HG03139 (cell line): Measurements from ENCODE around the gene KRTAP4-1.
"Not testable (repeated sequence)": the region's sequence is repeated elsewhere in the genome, so short reads cannot be mapped to it uniquely, and the experiment has no call there.

Experiments used
- ATAC-seq: cut with Tn5 transposase; IDR thresholded peaks from one replicate; pipeline ENCODE4 v1.9.1; 2021; ENCODE audit not compliant: unreplicated experiment

Gene KRTAP4-1

DNA sequence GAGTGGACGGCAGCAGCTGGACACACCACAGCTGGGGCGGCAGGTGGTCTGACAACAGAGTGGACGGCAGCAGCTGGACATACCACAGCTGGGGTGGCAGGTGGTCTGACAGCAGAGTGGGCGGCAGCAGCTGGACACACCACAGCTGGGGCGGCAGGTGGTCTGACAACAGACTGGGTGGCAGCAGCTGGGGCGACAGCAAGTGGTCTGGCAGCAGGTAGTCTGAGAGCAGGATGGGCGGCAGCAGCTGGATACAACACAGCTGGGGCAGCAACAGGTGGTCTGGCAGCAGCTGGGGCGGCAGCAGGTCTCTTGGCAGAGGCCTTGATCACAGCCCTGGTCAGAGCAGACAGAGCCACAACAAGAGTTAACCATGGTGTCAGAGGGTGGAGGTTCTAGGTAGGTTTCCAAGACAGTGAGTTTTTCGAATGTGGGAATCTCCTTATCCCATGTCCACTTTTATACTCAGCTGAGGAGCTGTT lies at the start of gene KRTAP4-1:
Gene KRTAP4-1 (minus strand): TSS at position 432 of the 482 bp plus-strand sequence. CDS start 57 bp downstream, at position 375.
- no peak for ATAC-seq

- not testable (repeated sequence) for ATAC-seq
Measured at GRCh38 chr17:41232399-41233105, 47.8 kb upstream of the KRTAP4-1 start, which contains the start of gene KRTAP9-3. Gene KRTAP9-3 (plus strand): TSS chr17:41232449. CDS start chr17:41232502, 53 bp downstream.

DNA sequence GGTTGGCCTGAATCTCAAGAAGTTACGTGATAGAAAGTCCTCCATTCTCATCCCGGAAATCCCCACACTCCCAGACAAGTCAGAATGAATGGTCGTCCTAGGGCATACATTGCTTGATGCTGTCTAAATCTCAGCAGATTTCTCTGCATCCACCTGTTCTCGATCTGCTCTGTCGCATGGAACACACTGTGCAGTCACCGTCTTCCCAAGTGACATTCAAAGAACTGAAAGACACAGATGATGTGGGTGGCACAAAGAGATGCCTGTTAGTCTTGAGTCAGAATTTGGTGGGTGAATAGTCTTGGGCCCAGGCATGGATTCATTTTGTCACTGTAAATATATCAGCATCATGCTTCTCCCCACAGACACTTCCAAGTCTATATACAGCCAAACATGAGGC lies 47.0 kb upstream of the KRTAP4-1 start:
- ATAC-seq: no peak

DNA sequence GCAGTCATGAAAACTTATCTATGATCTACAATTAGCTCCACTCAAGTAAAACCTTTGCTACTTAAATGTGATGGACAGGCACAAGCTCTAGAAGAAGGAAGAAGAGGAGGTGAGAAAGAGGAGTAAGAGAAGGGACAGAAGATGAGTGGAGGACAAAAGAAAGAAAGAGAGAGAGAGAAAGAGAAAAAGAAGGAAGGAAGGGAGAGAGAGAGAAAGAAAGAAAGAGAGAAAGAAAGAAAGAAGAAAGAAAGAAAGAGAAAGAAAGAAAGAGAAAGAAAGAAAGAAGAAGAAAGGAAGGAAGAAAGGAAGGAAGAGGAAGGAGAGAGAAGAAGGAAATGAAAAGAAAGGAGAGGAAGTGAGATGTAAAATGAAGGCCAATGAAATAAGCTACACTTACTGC lies 45.4 kb upstream of the KRTAP4-1 start:
- ATAC-seq: no peak

DNA sequence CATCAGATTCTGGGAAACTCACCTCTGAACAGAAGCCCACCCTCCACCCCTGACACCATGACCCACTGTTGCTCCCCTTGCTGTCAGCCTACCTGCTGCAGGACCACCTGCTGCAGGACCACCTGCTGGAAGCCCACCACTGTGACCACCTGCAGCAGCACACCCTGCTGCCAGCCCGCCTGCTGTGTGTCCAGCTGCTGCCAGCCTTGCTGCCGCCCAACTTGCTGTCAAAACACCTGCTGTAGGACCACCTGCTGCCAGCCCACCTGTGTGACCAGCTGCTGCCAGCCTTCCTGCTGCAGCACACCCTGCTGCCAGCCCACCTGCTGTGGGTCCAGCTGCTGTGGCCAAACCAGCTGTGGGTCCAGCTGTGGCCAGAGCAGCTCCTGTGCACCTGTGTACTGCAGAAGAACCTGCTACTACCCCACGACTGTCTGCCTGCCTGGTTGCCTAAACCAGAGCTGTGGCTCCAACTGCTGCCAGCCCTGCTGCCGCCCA lies 41.9 kb upstream of the KRTAP4-1 start, which contains the start of gene KRTAP9-2:
Gene KRTAP9-2 (plus strand): TSS at position 51 of the 498 bp plus-strand sequence. CDS start 7 bp downstream, at position 58.
- not testable (repeated sequence) for ATAC-seq

DNA sequence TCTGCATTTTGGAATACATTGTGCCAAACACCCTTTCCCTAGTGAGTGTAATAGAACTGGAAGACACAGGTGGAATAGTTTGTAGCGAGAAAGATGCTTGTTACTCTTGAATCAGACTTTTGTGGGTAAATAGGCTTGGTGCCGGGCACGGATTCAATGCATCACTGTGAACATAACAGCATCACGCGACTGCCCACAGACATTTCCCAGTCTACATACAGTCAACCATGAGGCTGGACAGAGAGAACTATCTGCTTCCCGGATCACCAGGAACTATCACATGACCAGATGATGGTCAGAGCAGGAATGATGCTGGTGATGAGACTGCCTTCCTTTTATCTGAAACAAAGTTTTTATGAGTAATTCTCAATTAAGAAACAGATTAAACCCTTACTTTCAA lies 41.3 kb upstream of the KRTAP4-1 start:
- no peak for ATAC-seq

DNA sequence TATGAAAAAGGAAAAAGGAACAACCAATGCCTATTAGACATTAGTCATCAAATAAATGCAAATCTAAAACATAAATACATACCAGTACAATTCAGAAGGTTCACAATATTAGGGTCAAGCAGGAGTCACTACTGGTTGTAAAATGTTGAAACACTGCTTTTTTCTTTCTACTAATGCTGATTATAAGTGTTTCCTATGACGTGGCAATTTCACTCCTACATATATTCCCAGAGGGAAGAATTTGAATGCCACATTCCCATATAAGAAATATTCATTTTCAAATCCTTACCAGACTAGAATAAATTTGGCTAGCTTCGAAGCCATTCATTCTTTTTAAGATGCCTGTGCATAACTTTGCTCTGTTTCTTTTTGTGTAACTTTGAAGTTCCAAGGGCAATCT lies 39.1 kb upstream of the KRTAP4-1 start:
- ATAC-seq: no peak

DNA sequence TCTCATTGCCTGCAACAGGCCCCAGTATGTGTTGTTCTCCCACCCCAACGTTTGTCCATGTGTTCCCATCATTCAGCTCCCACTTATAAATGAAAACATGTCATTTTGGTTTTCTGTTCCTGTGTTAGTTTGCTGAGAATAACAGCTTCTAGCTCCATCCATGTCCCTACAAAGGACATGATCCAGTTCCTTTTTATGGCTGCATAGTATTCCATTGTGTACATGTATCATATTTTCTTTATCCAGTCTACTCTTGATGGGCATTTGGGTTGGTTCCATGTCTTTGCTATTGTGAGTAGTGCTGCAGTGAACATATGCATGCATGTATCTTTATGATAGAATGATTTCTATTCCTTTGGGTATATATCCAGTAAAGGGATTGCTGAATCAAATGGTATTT lies 31.0 kb upstream of the KRTAP4-1 start:
- ATAC-seq: no peak

- no peak for ATAC-seq
Measured at GRCh38 chr17:41212524-41213169, 27.9 kb upstream of the KRTAP4-1 start.

DNA sequence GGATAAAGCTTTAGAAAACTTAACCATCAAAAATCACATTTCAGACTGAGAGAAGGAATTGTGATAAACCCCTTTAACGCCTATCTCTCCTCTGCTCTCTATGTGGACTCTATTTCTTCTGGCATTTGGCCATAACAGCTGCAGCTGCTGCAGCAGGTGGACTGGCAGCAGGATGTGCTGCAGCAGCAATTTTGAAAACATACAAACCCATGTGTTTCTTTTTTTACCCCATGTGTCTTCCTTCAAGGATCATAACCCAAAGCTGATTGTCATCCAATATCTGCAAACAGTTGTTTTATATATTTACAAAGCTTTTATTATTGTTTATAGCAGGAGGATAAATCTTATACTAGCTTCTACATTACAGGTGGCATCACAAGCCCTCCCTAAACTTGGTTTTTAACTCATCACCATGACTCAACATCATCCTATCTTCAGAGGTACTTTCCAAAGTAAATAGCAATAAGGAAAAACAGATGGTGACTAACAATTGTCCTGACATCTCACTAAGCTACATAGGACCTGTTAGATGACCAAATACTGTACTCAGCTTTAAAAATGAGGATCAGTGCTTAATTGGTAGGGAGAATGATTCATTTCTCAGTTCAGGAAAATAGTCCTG lies 27.2 kb upstream of the KRTAP4-1 start:
- no peak for ATAC-seq

DNA sequence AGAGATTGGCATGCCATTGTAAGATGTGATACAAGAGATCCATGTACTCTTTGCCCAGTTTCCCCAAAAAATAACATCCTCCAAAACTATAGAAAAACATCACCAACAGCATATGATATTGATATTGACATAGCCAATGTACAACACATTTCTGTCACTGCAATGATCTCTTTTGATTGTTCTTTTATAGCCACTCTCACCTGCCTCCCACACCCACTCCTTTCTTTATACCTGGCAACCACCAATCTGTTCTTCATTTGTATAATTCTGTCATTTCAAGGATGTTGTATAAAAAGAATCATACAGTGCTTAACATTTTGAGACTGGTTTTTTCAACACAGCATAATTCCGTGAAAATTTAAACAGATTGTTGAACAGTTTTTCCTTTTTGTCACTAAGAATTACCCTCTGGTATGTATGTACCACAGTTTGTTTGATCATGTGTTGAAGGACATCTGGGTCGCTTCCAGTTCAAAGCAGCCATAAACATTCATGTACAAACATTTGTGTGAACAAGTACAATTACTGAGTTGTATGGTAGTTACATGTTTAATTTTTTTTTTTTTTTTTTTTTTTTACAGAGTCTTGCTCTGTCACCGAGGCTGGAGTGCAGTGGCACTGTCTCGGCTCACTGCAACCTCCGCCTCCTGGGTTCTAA lies 14.8 kb upstream of the KRTAP4-1 start:
- ATAC-seq: no peak

GRCh38 chr17:41196068-41196467 lies 11.4 kb upstream of the KRTAP4-1 start:
- ATAC-seq: no peak

DNA sequence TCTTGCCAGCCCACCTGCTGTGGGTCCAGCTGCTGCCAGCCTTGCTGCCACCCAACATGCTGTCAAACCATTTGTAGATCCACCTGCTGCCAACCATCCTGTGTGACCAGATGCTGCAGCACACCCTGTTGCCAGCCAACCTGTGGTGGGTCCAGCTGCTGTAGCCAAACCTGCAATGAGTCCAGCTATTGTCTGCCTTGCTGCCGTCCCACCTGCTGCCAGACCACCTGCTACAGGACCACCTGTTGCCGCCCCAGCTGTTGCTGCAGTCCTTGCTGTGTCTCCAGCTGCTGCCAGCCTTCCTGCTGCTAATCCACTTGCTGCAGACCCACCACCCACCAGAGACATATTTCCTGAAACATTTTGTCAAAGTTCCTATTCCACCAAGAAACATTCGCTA lies 5.6 kb upstream of the KRTAP4-1 start:
- ATAC-seq: no peak

- ATAC-seq: not testable (repeated sequence)
Measured at GRCh38 chr17:41189837-41190318, 5.2 kb upstream of the KRTAP4-1 start, which contains the start of gene KRTAP9-1. Gene KRTAP9-1 (plus strand): TSS chr17:41189887. CDS start chr17:41189887, 0 bp downstream.

DNA sequence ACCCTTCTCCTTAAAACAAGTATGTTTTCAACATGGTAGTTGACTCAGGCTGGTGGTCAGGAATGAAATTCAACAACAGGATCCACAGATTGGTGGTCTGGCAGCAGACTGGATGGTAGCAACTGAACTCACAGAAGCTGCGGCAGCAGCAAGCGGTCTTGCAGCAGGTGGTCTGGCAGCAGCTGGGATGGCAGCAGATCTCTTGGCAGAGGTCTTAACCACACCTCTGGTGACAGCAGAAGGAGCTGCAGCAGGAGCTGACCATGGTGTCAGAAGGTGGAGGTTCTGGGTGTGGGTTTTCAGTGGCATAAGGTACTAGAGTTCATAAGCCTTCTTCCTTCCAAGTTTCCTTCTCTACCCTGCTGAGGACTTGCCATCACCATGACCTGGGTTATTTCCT lies 2.2 kb upstream of the KRTAP4-1 start:
- no peak for ATAC-seq

DNA sequence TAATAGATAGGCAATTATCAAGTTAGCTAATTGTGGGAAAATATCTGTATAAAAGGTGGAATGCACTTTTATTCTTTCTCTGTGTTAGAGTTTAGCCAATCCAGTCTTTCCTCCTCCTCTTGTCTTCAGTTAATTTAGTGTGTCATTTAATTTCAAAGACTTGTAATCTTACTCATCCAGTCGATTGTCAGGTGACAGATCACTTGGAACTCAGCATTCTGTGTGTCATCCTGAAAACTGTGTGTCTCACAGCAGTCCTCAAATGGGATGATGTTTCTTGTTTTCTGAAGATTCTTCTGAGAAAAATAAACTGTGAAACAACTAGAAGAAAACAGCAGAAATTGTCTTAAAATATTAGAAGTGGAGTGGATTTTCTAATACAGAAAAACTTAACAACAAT lies 290 bp upstream of the KRTAP4-1 start:
- ATAC-seq: no peak

GRCh38 chr17:41178843-41179616 lies 5.7 kb downstream of the KRTAP4-1 start:
- no peak for ATAC-seq

GRCh38 chr17:41178341-41178740 lies 6.4 kb downstream of the KRTAP4-1 start:
- ATAC-seq: no peak

- ATAC-seq: no peak
Measured at GRCh38 chr17:41177727-41178271, 6.9 kb downstream of the KRTAP4-1 start, which contains the start of gene KRTAP4-2. Gene KRTAP4-2 (minus strand): TSS chr17:41178221. CDS start chr17:41178164, 57 bp downstream.
